ENCODE measurements around the gene SEC24D. TPM values are rescaled to one million over a fixed set of nuclear protein-coding genes. Genes with fewer than 3 reads are reported as not detected.
A peak's percentile ranks its signal among the peaks of the same experiment; 100 is the strongest.

The SEC24D gene
- total and polyA plus RNA-seq, 5 donors from 2014 or later = 15.9 to 38.3 (median 16.2) TPM

DNA sequence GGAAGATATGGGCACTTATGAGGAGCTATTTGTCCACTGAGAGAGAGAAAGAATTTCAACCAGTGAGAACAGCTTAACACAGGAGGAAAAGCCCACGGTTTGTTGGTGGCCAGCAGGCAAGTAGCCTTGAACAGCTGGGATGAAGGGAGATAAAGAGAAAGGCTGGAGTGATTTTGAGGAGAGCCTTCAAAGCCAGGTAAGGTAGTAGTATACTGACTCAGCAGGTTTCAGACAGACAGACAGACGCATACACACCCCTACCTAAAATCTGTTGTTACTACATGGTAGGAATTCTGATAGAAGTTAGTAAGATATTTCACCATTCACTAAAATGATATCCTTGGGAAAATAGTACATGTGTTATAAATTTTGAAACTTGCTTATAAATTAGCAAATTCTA, 60.5 kb downstream of the SEC24D start:
- ATAC-seq (ENCODE audit: low read depth in 2 of 2) (no peak), DNase-seq (no peak)
- no peak overlapping the region for H3K4me3 ChIP-seq (ENCODE audit: low read depth, low read length)
- peak overlapping the region in 2 of 3 donors; percentile 56 to 66 for H3K27ac Mint-ChIP-seq
- H3K27ac ChIP-seq (ENCODE audit: insufficient read depth, low read length, poor library complexity, severe bottlenecking) = no peak overlapping the region
- no peaks in the 10 kb centered on the region for H3K27me3 Mint-ChIP-seq
- H3K9me3 ChIP-seq (ENCODE audit: control insufficient read depth in 2 of 2, low read length in 2 of 2) = no peaks in the 10 kb centered on the region
- peaks cover 0 to 4% (median 2%) of the 10 kb centered on the region in 4 donors for H3K4me1 Mint-ChIP-seq
- H3K36me3 Mint-ChIP-seq = no peaks in the 10 kb centered on the region
- H3K27me3 ChIP-seq (ENCODE audit: control insufficient read depth, insufficient read depth, low read length) = no peaks in the 10 kb centered on the region
- peaks cover 0 to 9% (median 0%) of the 10 kb centered on the region in 7 donors for H3K9me3 Mint-ChIP-seq
- no peaks in the 10 kb centered on the region for H3K36me3 ChIP-seq (ENCODE audit: control insufficient read depth, insufficient read depth, low read length)
- H3K4me3 Mint-ChIP-seq = no peak overlapping the region
- H3K4me1 ChIP-seq (ENCODE audit: control insufficient read depth, insufficient read depth, low read length, poor library complexity, severe bottlenecking) = no peaks in the 10 kb centered on the region

DNA sequence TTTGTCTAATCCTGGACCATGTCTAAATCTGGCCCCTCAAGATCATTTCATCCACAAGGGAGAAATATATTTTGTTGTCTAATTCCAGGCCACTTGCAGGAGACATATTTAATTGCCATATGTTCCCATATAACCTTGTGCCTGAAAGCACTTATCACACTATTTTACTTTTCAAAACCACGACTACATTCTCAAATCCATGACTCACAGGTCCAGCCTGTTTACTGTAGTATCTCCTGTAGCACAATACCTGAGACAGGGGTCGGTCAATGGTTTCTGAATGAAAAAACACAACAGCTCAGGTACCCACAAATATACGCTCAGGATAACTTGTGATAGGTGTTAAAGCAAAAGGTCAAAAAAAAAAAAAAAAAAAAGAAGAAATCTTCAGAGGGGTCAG, 60.9 kb downstream of the SEC24D start:
- H3K9me3 Mint-ChIP-seq = peaks cover 0 to 5% (median 0%) of the 10 kb centered on the region in 7 donors
- Histone ChIP-seq H3K36me3 (ENCODE audit: control insufficient read depth, insufficient read depth, low read length) (peaks cover 1% of the 10 kb centered on the region), H3K27ac (ENCODE audit: insufficient read depth, low read length, poor library complexity, severe bottlenecking) (no peak overlapping the region), H3K4me3 (ENCODE audit: low read depth, low read length) (no peak overlapping the region), H3K4me1 (ENCODE audit: control insufficient read depth, insufficient read depth, low read length, poor library complexity, severe bottlenecking) (no peaks in the 10 kb centered on the region), H3K27me3 (ENCODE audit: control insufficient read depth, insufficient read depth, low read length) (no peaks in the 10 kb centered on the region), H3K9me3 (ENCODE audit: control insufficient read depth in 2 of 2, low read length in 2 of 2) (no peaks in the 10 kb centered on the region)
- ATAC-seq (ENCODE audit: low read depth in 2 of 2) (no peak), DNase-seq (no peak)
- peaks cover 3% of the 10 kb centered on the region for H3K36me3 Mint-ChIP-seq
- H3K27me3 Mint-ChIP-seq = no peaks in the 10 kb centered on the region
- H3K4me3 Mint-ChIP-seq = no peak overlapping the region
- H3K27ac Mint-ChIP-seq = peak overlapping the region in 1 of 3 donors; percentile 66
- H3K4me1 Mint-ChIP-seq = peaks cover 0 to 4% (median under 1%) of the 10 kb centered on the region in 4 donors

DNA sequence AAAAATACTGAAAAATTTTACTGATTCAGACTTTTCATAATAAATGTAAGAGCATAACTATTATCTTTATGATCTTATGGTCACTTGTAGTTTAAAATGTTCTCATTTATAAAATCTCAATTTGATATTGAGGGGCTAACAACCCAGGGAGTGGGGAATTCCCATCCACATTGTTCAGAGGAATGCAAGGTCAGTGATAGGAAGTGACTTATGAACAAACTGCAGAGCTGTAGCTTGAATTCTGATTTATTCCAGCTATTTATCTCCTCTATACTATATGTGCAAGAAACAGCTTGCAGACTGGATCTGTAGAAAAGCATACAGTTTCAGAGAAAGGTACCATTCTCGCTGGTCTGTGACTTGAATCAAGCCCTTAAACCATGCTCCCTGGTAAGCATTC, 61.6 kb downstream of the SEC24D start:
- H3K9me3 ChIP-seq (ENCODE audit: control insufficient read depth in 2 of 2, low read length in 2 of 2) = no peaks in the 10 kb centered on the region
- Mint-ChIP-seq H3K27ac (no peak overlapping the region), H3K27me3 (no peaks in the 10 kb centered on the region), H3K4me1 (peaks cover 0 to 4% (median under 1%) of the 10 kb centered on the region in 4 donors), H3K9me3 (no peaks in the 10 kb centered on the region), H3K36me3 (peaks cover 7% of the 10 kb centered on the region), H3K4me3 (no peak overlapping the region)
- no peak for ATAC-seq (ENCODE audit: low read depth in 2 of 2)
- no peak overlapping the region for H3K27ac ChIP-seq (ENCODE audit: insufficient read depth, low read length, poor library complexity, severe bottlenecking)
- no peaks in the 10 kb centered on the region for H3K4me1 ChIP-seq (ENCODE audit: control insufficient read depth, insufficient read depth, low read length, poor library complexity, severe bottlenecking)
- DNase-seq = no peak
- H3K4me3 ChIP-seq (ENCODE audit: low read depth, low read length) = no peak overlapping the region
- peaks cover 6% of the 10 kb centered on the region for H3K36me3 ChIP-seq (ENCODE audit: control insufficient read depth, insufficient read depth, low read length)
- H3K27me3 ChIP-seq (ENCODE audit: control insufficient read depth, insufficient read depth, low read length) = no peaks in the 10 kb centered on the region

DNA sequence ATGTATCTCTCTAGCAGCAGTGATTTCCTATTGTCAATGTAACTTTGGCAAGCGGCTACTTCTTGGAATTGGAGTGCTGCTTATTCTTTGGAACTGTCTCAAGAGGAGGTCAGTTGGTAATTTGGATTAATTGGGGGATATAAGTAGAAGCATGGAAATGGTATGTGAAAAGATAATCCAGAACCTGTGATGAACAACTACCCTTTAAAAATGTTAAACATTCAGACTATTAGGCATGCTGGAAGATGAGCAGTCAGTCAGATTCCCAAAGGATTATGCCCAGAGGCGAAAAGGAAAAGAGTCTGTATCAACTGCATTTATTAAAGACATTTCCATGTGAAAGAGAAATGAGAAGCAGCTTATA, 62.5 kb downstream of the SEC24D start:
- Histone ChIP-seq H3K9me3 (ENCODE audit: control insufficient read depth in 2 of 2, low read length in 2 of 2) (no peaks in the 10 kb centered on the region), H3K27ac (ENCODE audit: insufficient read depth, low read length, poor library complexity, severe bottlenecking) (no peak overlapping the region), H3K4me1 (ENCODE audit: control insufficient read depth, insufficient read depth, low read length, poor library complexity, severe bottlenecking) (no peaks in the 10 kb centered on the region), H3K4me3 (ENCODE audit: low read depth, low read length) (no peak overlapping the region), H3K27me3 (ENCODE audit: control insufficient read depth, insufficient read depth, low read length) (no peaks in the 10 kb centered on the region), H3K36me3 (ENCODE audit: control insufficient read depth, insufficient read depth, low read length) (peaks cover 6% of the 10 kb centered on the region)
- Mint-ChIP-seq H3K4me1 (peaks cover 0 to 4% (median under 1%) of the 10 kb centered on the region in 4 donors), H3K9me3 (no peaks in the 10 kb centered on the region), H3K27me3 (no peaks in the 10 kb centered on the region), H3K36me3 (peaks cover 7% of the 10 kb centered on the region), H3K4me3 (no peak overlapping the region), H3K27ac (no peak overlapping the region)
- no peak for ATAC-seq (ENCODE audit: low read depth in 2 of 2)
- DNase-seq = no peak

DNA sequence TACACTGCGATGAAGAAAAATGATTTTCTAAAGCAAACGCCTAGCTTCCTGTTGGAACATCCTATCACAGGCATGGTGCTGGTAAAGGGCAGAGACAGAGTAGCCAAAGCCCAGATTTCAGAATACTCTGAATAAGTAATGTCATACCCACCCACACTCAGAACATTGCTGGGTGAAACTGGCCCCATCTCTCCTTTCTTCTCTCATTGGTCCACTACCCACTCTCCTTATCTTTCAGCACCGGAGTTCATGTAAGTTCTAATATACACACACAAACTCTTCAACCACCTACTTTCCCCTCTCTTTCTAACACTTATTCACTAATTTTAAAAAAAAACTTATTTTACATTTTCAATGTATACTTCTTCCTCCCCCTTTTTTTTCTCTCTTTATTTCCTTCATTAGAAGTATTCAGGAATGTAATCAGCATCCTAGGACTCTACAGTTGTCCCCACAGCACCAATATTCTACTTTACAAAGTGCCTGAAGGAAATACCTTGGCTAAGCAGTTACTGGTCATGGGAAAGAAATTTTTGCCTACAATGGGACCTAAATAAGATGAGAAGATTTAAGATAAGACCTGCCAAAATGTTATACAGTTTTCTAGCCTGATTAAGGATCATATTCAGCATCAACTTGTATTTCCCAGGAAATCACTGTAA, 63.0 kb downstream of the SEC24D start:
- no peaks in the 10 kb centered on the region for H3K9me3 Mint-ChIP-seq
- Histone ChIP-seq H3K36me3 (ENCODE audit: control insufficient read depth, insufficient read depth, low read length) (peaks cover 8% of the 10 kb centered on the region), H3K9me3 (ENCODE audit: control insufficient read depth in 2 of 2, low read length in 2 of 2) (no peaks in the 10 kb centered on the region), H3K4me1 (ENCODE audit: control insufficient read depth, insufficient read depth, low read length, poor library complexity, severe bottlenecking) (no peaks in the 10 kb centered on the region), H3K27ac (ENCODE audit: insufficient read depth, low read length, poor library complexity, severe bottlenecking) (no peak overlapping the region), H3K4me3 (ENCODE audit: low read depth, low read length) (no peak overlapping the region), H3K27me3 (ENCODE audit: control insufficient read depth, insufficient read depth, low read length) (no peaks in the 10 kb centered on the region)
- H3K4me1 Mint-ChIP-seq = peaks cover 0 to 4% (median under 1%) of the 10 kb centered on the region in 4 donors
- ATAC-seq (ENCODE audit: low read depth in 2 of 2) (no peak), DNase-seq (no peak)
- no peaks in the 10 kb centered on the region for H3K27me3 Mint-ChIP-seq
- H3K36me3 Mint-ChIP-seq = peaks cover 10% of the 10 kb centered on the region
- no peak overlapping the region for H3K27ac Mint-ChIP-seq
- H3K4me3 Mint-ChIP-seq = no peak overlapping the region

DNA sequence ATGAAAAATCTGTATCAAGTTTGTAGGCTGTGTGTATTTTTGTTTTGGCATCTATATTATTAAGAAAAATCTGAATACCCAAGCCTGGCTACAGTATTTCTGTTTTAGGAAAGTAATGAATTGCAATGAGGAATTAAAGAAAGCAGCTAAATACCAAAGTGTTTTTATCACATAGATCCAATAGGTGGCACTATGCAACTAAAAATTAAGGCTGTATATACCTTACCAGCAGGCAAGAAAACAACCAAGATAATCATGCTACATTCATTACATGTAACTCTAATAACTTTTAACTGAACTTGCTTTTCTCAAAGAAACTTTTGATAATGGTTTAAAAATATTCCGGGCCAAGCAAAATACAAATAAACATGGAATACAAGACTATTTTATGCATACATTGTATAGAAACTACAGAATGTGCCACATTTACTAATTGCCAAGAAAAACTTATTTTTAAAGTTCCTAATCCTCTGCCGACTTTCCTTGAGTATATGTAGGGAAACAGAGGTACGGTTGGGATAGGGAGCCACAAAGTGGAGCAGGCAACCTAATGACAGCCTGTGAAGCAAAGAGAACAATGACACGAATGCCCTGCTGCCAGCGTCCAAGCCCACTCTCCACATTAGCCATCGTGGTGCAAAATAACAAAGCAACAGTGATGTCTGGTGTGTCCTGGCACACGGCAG, 63.7 kb downstream of the SEC24D start:
- Mint-ChIP-seq H3K36me3 (peaks cover 10% of the 10 kb centered on the region), H3K4me3 (no peak overlapping the region), H3K9me3 (no peaks in the 10 kb centered on the region), H3K27ac (no peak overlapping the region), H3K27me3 (no peaks in the 10 kb centered on the region), H3K4me1 (peaks cover 0 to 4% (median under 1%) of the 10 kb centered on the region in 4 donors)
- DNase-seq = peak in 2 of 3 donors; percentile 57 to 71
- Histone ChIP-seq H3K27ac (ENCODE audit: insufficient read depth, low read length, poor library complexity, severe bottlenecking) (no peak overlapping the region), H3K4me3 (ENCODE audit: low read depth, low read length) (no peak overlapping the region), H3K36me3 (ENCODE audit: control insufficient read depth, insufficient read depth, low read length) (peaks cover 15% of the 10 kb centered on the region), H3K27me3 (ENCODE audit: control insufficient read depth, insufficient read depth, low read length) (no peaks in the 10 kb centered on the region), H3K4me1 (ENCODE audit: control insufficient read depth, insufficient read depth, low read length, poor library complexity, severe bottlenecking) (no peaks in the 10 kb centered on the region), H3K9me3 (ENCODE audit: control insufficient read depth in 2 of 2, low read length in 2 of 2) (no peaks in the 10 kb centered on the region)
- ATAC-seq (ENCODE audit: low read depth in 2 of 2) = peak; percentile 74 to 83

DNA sequence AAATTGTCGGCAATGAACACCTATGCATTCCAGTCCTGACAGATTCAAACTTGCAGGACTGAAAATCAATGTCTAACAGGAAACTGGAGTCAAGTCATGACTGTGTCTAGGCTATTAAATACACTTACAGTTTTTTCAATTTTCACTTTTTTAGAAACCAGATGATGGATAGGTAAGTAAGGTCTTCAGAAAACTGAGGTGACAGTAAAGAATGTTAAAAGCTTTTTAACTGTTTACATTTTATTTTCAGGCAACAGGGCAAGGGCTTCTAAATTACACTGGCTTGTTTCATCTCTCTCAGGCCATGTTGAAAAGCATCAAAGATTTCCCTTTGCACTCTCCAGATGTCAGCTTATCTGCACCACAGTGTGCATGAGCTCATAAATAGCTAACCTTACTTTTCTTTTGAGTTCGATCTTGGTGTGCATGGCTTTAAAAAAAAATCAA, 65.2 kb downstream of the SEC24D start:
- Mint-ChIP-seq H3K4me3 (no peak overlapping the region), H3K36me3 (peaks cover 22% of the 10 kb centered on the region), H3K9me3 (no peaks in the 10 kb centered on the region), H3K27ac (no peak overlapping the region), H3K27me3 (no peaks in the 10 kb centered on the region), H3K4me1 (peaks cover 0 to 4% (median under 1%) of the 10 kb centered on the region in 4 donors)
- H3K27ac ChIP-seq (ENCODE audit: insufficient read depth, low read length, poor library complexity, severe bottlenecking) = no peak overlapping the region
- H3K4me3 ChIP-seq (ENCODE audit: low read depth, low read length) = no peak overlapping the region
- no peaks in the 10 kb centered on the region for H3K9me3 ChIP-seq (ENCODE audit: control insufficient read depth in 2 of 2, low read length in 2 of 2)
- peaks cover 30% of the 10 kb centered on the region for H3K36me3 ChIP-seq (ENCODE audit: control insufficient read depth, insufficient read depth, low read length)
- DNase-seq (no peak), ATAC-seq (ENCODE audit: low read depth in 2 of 2) (no peak)
- H3K4me1 ChIP-seq (ENCODE audit: control insufficient read depth, insufficient read depth, low read length, poor library complexity, severe bottlenecking) = no peaks in the 10 kb centered on the region
- H3K27me3 ChIP-seq (ENCODE audit: control insufficient read depth, insufficient read depth, low read length) = no peaks in the 10 kb centered on the region
